ENCODE data around the gene SLC4A9. TPM values are rescaled to one million over a fixed set of nuclear protein-coding genes. Genes with fewer than 3 reads are reported as not detected.

SLC4A9 gene
- total RNA-seq, 1 donor from 2014 or later, result 0.23 TPM

DNA sequence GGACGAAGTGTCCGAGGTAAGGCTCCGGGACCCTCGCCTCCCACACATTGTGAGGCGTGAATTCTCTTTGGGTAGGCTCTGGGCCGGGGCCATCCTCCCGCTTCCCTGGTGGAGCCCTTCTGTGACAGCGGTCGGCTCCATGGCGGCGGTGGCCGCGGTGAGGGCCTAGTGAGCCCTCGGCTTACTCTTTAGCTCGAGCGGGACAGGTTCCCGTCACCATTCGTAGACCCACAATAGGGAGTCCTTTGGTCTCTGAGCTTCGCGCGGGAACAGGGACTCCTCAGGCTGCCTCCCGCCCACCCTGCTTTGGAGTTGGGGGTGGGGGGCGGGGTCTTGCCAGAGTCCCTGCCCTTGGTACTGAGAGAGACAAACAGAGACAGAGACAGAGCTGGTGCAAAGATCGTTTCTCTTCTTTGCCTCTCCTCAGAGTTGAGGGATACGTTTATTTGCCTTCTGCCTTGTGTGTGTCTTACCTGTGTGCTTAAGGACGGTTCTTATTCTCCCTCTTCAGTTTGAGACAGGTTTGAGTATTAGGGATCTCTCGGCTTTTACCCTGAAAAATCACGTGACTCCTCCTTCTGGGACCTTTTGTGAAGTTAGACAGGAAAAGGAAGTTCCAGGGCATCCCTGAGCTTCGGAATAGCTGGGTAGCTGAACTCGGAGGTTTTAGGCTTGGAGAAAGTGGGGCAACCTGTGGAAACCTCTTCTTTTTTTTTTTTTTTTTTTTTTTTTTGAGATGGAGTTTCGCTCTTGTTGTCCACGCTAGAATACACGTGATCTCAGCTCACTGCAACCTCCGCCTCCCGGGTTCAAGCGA is 42.5 kb downstream of the SLC4A9 start:
- H3K27me3 Mint-ChIP-seq (ENCODE audit: unreplicated experiment), result peaks cover 7% of the 10 kb centered on the region
- H3K4me3 Mint-ChIP-seq (ENCODE audit: unreplicated experiment), result no peak overlapping the region
- H3K9me3 Mint-ChIP-seq (ENCODE audit: unreplicated experiment), result no peaks in the 10 kb centered on the region
- peaks cover 31% of the 10 kb centered on the region for H3K4me1 Mint-ChIP-seq (ENCODE audit: unreplicated experiment)
- peak; percentile 53 for DNase-seq (ENCODE audit: low spot score)
- H3K36me3 Mint-ChIP-seq (ENCODE audit: low read depth, unreplicated experiment), result peaks cover 12% of the 10 kb centered on the region
- H3K27ac Mint-ChIP-seq (ENCODE audit: unreplicated experiment), result peak overlapping the region; percentile 90
- TF ChIP-seq CTCF (IDR thresholded peaks at IDR 0.05; ENCODE audit: unreplicated experiment), result no peak

GRCh38 chr5:140403613-140404012 is 43.6 kb downstream of the SLC4A9 start:
- H3K36me3 Mint-ChIP-seq (ENCODE audit: low read depth, unreplicated experiment), result peaks cover 12% of the 10 kb centered on the region
- peaks cover 31% of the 10 kb centered on the region for H3K4me1 Mint-ChIP-seq (ENCODE audit: unreplicated experiment)
- H3K27ac Mint-ChIP-seq (ENCODE audit: unreplicated experiment), result peak overlapping the region; percentile 90
- no peak for TF ChIP-seq CTCF (IDR thresholded peaks at IDR 0.05; ENCODE audit: unreplicated experiment)
- H3K4me3 Mint-ChIP-seq (ENCODE audit: unreplicated experiment), result no peak overlapping the region
- no peaks in the 10 kb centered on the region for H3K9me3 Mint-ChIP-seq (ENCODE audit: unreplicated experiment)
- H3K27me3 Mint-ChIP-seq (ENCODE audit: unreplicated experiment), result peaks cover 7% of the 10 kb centered on the region
- no peak for DNase-seq (ENCODE audit: low spot score)

DNA sequence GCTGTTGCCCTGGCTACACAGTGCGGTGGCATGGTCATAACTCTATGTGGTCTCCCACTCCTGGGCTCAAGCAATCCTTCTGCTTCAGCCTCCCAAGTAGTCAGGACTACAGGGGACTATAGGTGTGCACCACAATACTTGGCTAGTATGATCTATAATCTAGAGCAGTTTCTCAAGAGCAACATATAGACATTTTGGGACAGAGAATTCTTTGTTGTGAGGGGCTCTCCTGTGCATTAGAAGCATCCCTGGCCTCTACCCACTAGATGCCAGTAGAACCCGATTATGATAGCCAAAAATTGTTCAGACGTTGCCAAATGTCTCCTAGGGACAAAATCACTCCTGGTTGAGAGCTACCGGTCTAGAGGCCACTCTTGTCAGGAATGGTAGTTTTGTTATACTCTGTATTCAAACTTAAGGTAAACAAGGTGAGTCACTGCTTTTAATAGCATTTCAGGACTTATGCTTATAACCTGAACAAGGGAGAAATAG is 48.8 kb downstream of the SLC4A9 start:
- DNase-seq (ENCODE audit: low spot score), result no peak
- Mint-ChIP-seq H3K27me3 (ENCODE audit: unreplicated experiment) (peaks cover 1% of the 10 kb centered on the region), H3K9me3 (ENCODE audit: unreplicated experiment) (no peaks in the 10 kb centered on the region), H3K4me1 (ENCODE audit: unreplicated experiment) (peaks cover 12% of the 10 kb centered on the region), H3K4me3 (ENCODE audit: unreplicated experiment) (no peak overlapping the region), H3K36me3 (ENCODE audit: low read depth, unreplicated experiment) (peaks cover 3% of the 10 kb centered on the region), H3K27ac (ENCODE audit: unreplicated experiment) (no peak overlapping the region)
- TF ChIP-seq CTCF (IDR thresholded peaks at IDR 0.05; ENCODE audit: unreplicated experiment), result no peak

- DNase-seq (ENCODE audit: low spot score), result no peak
- Mint-ChIP-seq H3K4me3 (ENCODE audit: unreplicated experiment) (no peak overlapping the region), H3K36me3 (ENCODE audit: low read depth, unreplicated experiment) (peaks cover 4% of the 10 kb centered on the region), H3K9me3 (ENCODE audit: unreplicated experiment) (no peaks in the 10 kb centered on the region), H3K27me3 (ENCODE audit: unreplicated experiment) (no peaks in the 10 kb centered on the region), H3K27ac (ENCODE audit: unreplicated experiment) (no peak overlapping the region), H3K4me1 (ENCODE audit: unreplicated experiment) (no peaks in the 10 kb centered on the region)
- TF ChIP-seq CTCF (IDR thresholded peaks at IDR 0.05; ENCODE audit: unreplicated experiment), result no peak
Measured at GRCh38 chr5:140413230-140413629, 53.2 kb downstream of the SLC4A9 start.

DNA sequence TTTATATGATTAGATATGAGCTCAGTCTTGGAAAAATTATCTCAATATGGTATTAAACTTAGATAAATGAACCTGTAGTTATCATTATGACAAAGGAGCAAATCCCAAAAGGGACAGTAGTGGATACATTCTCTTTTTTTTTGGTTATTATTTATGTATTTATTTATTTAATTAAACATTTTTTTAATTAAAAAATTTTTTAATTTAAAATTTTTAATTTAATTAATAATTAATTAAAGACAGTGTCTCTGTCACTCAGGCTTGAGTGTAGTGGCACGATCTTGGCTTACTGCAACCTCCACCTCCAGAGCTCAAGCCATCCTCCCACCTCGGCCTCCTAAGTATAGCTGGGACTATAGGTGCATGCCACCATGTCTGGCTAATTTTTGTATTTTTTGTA is 57.2 kb downstream of the SLC4A9 start:
- no peak for DNase-seq (ENCODE audit: low spot score)
- no peak overlapping the region for H3K27ac Mint-ChIP-seq (ENCODE audit: unreplicated experiment)
- no peak for TF ChIP-seq CTCF (IDR thresholded peaks at IDR 0.05; ENCODE audit: unreplicated experiment)
- peaks cover 7% of the 10 kb centered on the region for H3K4me1 Mint-ChIP-seq (ENCODE audit: unreplicated experiment)
- H3K36me3 Mint-ChIP-seq (ENCODE audit: low read depth, unreplicated experiment), result peaks cover 4% of the 10 kb centered on the region
- no peaks in the 10 kb centered on the region for H3K27me3 Mint-ChIP-seq (ENCODE audit: unreplicated experiment)
- no peaks in the 10 kb centered on the region for H3K9me3 Mint-ChIP-seq (ENCODE audit: unreplicated experiment)
- no peak overlapping the region for H3K4me3 Mint-ChIP-seq (ENCODE audit: unreplicated experiment)

All from endothelial cell (in vitro differentiated cells).